ENCODE results near the gene LAMP2. TPM values are rescaled to one million over a fixed set of nuclear protein-coding genes. Genes with fewer than 3 reads are reported as not detected.

LAMP2 gene
- total and polyA plus RNA-seq, 10 of the 15 experiments (the other 5 are each of a cell fraction or from before 2014, with no cell fraction given): 21.0 to 48.1 (median 27.3) TPM

GRCh38 chrX:120485638-120486520, 16.8 kb upstream of the LAMP2 start (continued):
- TF ChIP-seq CUX1 (IDR thresholded peaks at IDR 0.05; ENCODE audit: insufficient replicate concordance, low read depth, low read length): no peak
- no peak for TF ChIP-seq HDAC6 (IDR thresholded peaks at IDR 0.05; ENCODE audit: unreplicated experiment)
- TF ChIP-seq USF2 (IDR thresholded peaks at IDR 0.05; ENCODE audit: borderline replicate concordance, low read depth, low read length): peak; percentile 44
- 0 out of 4 replicates have a peak, but pooled peaks of 1 of the 2 experiments have one; percentile 12 for TF ChIP-seq IKZF2 (IDR thresholded peaks at IDR 0.05)
- TF ChIP-seq RAD51 (IDR thresholded peaks at IDR 0.05): peak; percentile 84
- no peak for TF ChIP-seq BCL3 (IDR thresholded peaks at IDR 0.05; ENCODE audit: borderline replicate concordance, insufficient read depth, low read depth, low read length, poor library complexity, severe bottlenecking)
- TF ChIP-seq POLR2AphosphoS2 (IDR thresholded peaks at IDR 0.05; ENCODE audit: low read depth, low read length): no peak
- no peak for TF ChIP-seq HDGF (IDR thresholded peaks at IDR 0.05)
- no peak for TF ChIP-seq CREB1 (IDR thresholded peaks at IDR 0.05; ENCODE audit: low read depth)
- TF ChIP-seq SRF (IDR thresholded peaks at IDR 0.05; ENCODE audit: low read depth in 2 of 2, low read length in 2 of 2): no peak
- no peak for TF ChIP-seq PAX5 (IDR thresholded peaks at IDR 0.05; ENCODE audit: borderline replicate concordance, low read depth, low read length)
- TF ChIP-seq CEBPZ (IDR thresholded peaks at IDR 0.05; ENCODE audit: low read depth, low read length): no peak
- TF ChIP-seq NR2C1 (IDR thresholded peaks at IDR 0.05): no peak
- no peak for TF ChIP-seq FOXM1 (IDR thresholded peaks at IDR 0.05; ENCODE audit: low read depth, low read length)
- TF ChIP-seq BMI1 (IDR thresholded peaks at IDR 0.05; ENCODE audit: borderline replicate concordance): no peak
- TF ChIP-seq MEF2B (IDR thresholded peaks at IDR 0.05; ENCODE audit: partially characterized antibody, poor library complexity, severe bottlenecking): no peak
- no peak for TF ChIP-seq ZNF384 (IDR thresholded peaks at IDR 0.05; ENCODE audit: borderline replicate concordance, low read depth, low read length)
- no peak for TF ChIP-seq EZH2 (IDR thresholded peaks at IDR 0.05; ENCODE audit: borderline replicate concordance, control insufficient read depth, low read depth, low read length)

All from GM12878 (cell line).